Esophagus squamous epithelium (tissue), 4 donors: Measurements from ENCODE around the gene SCUBE2.

ENCODE experiments used
- POLR2A ChIP-seq, 4 donors: fragments of 450-650 bp; IDR thresholded peaks; one replicate each; pipeline ENCODE4 v1.6.1; 2017; ENCODE audit warnings: antibody characterized with exemption in 4 of 4, mild to moderate bottlenecking in 4 of 4, moderate library complexity in 3 of 4
- TF ChIP-seq, protein P1 (sequence below), 6 experiments: fragments of 450-650 bp in 4 of 6; fragments of 200-600 bp in 2 of 6; sonication (generic) in 2 of 6; IDR thresholded peaks; one replicate each; pipeline ENCODE4 v1.5.1; 2016 to 2019; ENCODE audit warnings: antibody characterized with exemption in 6 of 6, mild to moderate bottlenecking in 4 of 6, moderate library complexity in 4 of 6

- TF ChIP-seq POLR2A (IDR thresholded peaks at IDR 0.05): no peak
- TF ChIP-seq, protein P1, sequence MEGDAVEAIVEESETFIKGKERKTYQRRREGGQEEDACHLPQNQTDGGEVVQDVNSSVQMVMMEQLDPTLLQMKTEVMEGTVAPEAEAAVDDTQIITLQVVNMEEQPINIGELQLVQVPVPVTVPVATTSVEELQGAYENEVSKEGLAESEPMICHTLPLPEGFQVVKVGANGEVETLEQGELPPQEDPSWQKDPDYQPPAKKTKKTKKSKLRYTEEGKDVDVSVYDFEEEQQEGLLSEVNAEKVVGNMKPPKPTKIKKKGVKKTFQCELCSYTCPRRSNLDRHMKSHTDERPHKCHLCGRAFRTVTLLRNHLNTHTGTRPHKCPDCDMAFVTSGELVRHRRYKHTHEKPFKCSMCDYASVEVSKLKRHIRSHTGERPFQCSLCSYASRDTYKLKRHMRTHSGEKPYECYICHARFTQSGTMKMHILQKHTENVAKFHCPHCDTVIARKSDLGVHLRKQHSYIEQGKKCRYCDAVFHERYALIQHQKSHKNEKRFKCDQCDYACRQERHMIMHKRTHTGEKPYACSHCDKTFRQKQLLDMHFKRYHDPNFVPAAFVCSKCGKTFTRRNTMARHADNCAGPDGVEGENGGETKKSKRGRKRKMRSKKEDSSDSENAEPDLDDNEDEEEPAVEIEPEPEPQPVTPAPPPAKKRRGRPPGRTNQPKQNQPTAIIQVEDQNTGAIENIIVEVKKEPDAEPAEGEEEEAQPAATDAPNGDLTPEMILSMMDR (IDR thresholded peaks at IDR 0.05): no peak
These were observed 45.3 kb upstream of the SCUBE2 start for GRCh38 chr11:9136741-9137140.
